Sigmoid colon (tissue), 3 donors: Measurements from ENCODE around the gene HOXD8.

Source experiments
- POLR2A ChIP-seq, 2 donors: fragments of 450-650 bp; IDR thresholded peaks; one replicate each; pipeline ENCODE4 v1.6.1; 2016; ENCODE audit warnings: antibody characterized with exemption in 2 of 2, mild to moderate bottlenecking in 2 of 2, moderate library complexity in 2 of 2
- TF ChIP-seq, protein P1 (sequence below), 4 experiments: fragments of 450-650 bp in 3 of 4; fragments of 200-600 bp in 1 of 4; IDR thresholded peaks; one replicate each; pipeline ENCODE4 v1.5.1; 2016 to 2019; ENCODE audit warnings: antibody characterized with exemption in 4 of 4, mild to moderate bottlenecking in 3 of 4, moderate library complexity in 2 of 4

- no peak for TF ChIP-seq POLR2A (IDR thresholded peaks at IDR 0.05)
- TF ChIP-seq, protein P1, sequence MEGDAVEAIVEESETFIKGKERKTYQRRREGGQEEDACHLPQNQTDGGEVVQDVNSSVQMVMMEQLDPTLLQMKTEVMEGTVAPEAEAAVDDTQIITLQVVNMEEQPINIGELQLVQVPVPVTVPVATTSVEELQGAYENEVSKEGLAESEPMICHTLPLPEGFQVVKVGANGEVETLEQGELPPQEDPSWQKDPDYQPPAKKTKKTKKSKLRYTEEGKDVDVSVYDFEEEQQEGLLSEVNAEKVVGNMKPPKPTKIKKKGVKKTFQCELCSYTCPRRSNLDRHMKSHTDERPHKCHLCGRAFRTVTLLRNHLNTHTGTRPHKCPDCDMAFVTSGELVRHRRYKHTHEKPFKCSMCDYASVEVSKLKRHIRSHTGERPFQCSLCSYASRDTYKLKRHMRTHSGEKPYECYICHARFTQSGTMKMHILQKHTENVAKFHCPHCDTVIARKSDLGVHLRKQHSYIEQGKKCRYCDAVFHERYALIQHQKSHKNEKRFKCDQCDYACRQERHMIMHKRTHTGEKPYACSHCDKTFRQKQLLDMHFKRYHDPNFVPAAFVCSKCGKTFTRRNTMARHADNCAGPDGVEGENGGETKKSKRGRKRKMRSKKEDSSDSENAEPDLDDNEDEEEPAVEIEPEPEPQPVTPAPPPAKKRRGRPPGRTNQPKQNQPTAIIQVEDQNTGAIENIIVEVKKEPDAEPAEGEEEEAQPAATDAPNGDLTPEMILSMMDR (IDR thresholded peaks at IDR 0.05) = no peak
Measured at GRCh38 chr2:176170602-176171305, 41.2 kb downstream of the HOXD8 start.
